HepG2 (cell line): ENCODE results near the gene SUPT4H1. TPM values are rescaled to one million over a fixed set of nuclear protein-coding genes. Genes with fewer than 3 reads are reported as not detected.

ENCODE experiments used
- ATAC-seq: fragments of 200-7000 bp; cut with Tn5 transposase; 3 replicates; pipeline ENCODE4 v1.9.1; 2020; ENCODE audit warnings: mild to moderate bottlenecking, moderate library complexity
- BruUV-seq: library from RNA; stranded (reverse); fragments of 400-500 nt; replicated peaks from 2 replicates; lab custom pipeline; 2021; lab: Mats Ljungman, UMichigan
- CTCF ChIA-PET: fragments of 300-600 bp; formaldehyde crosslinking; extraction: SDS; loops from one replicate; lab custom pipeline; 2021; ENCODE audit warnings: low total read pairs, inconsistent platforms, low intra/inter-chr PET ratio; lab: Yijun Ruan, JAX
- POLR2A ChIA-PET: fragments of 350-600 bp; sonication (Branson Sonifier 250); formaldehyde crosslinking; loops from one replicate; lab custom pipeline; 2020; ENCODE audit warnings: antibody characterized with exemption, inconsistent platforms; lab: Yijun Ruan, JAX
- DNase-seq: peaks from one replicate; pipeline ENCODE4 v3.0.0-alpha.2; 2015; ENCODE audit warnings: low spot score
- FAIRE-seq: peaks from 3 replicates; lab custom pipeline; 2011; peaks lifted over from hg19 to GRCh38; lab: Jason Lieb, UNC
- H2AFZ ChIP-seq: one replicate; pipeline ENCODE4 v1.6.1; 2011; ENCODE audit warnings: low read length, inconsistent platforms
- H3K27ac ChIP-seq: fragments of 300-600 bp; 3 replicates; pipeline ENCODE4 v1.8.0; 2011; ENCODE audit warnings: mixed run types, mild to moderate bottlenecking, mixed read lengths, low read length, inconsistent platforms; ENCODE audit not compliant: insufficient read depth; ENCODE audit errors: extremely low read length
- H3K27me3 ChIP-seq, 2 experiments: fragments of 200-600 bp in 1 of 2; 2 replicates in 1 of 2; 3 replicates in 1 of 2; pipeline versions ENCODE4 v1.6.0 to v1.8.0; 2011; ENCODE audit warnings: low read length in 2 of 2, mild to moderate bottlenecking in 2 of 2, moderate library complexity in 2 of 2, inconsistent platforms in 1 of 2; ENCODE audit not compliant: insufficient read depth in 2 of 2, control insufficient read depth in 1 of 2
- H3K36me3 ChIP-seq, 2 experiments: fragments of 200-600 bp in 1 of 2; replicated peaks in 1 of 2; 2 replicates in 1 of 2; 3 replicates in 1 of 2; pipeline versions ENCODE4 v1.5.1 to v1.8.0; 2011; ENCODE audit warnings: low read length in 2 of 2, inconsistent platforms in 1 of 2; ENCODE audit not compliant: insufficient read depth in 2 of 2, control insufficient read depth in 1 of 2
- H3K4me1 ChIP-seq: 2 replicates; pipeline ENCODE4 v1.5.1; 2012; ENCODE audit warnings: low read length, inconsistent platforms; ENCODE audit not compliant: insufficient read depth
- H3K4me2 ChIP-seq: 2 replicates; pipeline ENCODE4 v1.6.0; 2011; ENCODE audit warnings: low read depth, low read length, inconsistent platforms
- H3K4me3 ChIP-seq, 3 experiments: fragments of 200-600 bp in 1 of 3; sonication (generic), shearing (Covaris generic) in 1 of 3; replicated peaks in 1 of 3; 2 replicates each; pipeline ENCODE4 v1.5.1; 2011 to 2016; ENCODE audit warnings: low read length in 3 of 3, inconsistent platforms in 2 of 3, low read depth in 2 of 3, mild to moderate bottlenecking in 2 of 3, control low read depth in 1 of 3, mixed read lengths in 1 of 3; ENCODE audit not compliant: insufficient read depth in 1 of 3
- H3K79me2 ChIP-seq: one replicate; pipeline ENCODE4 v1.6.1; 2011; ENCODE audit warnings: low read length, inconsistent platforms; ENCODE audit not compliant: insufficient read depth
- H3K9ac ChIP-seq: 2 replicates; pipeline ENCODE4 v1.6.0; 2011; ENCODE audit warnings: mild to moderate bottlenecking, low read depth, low read length, inconsistent platforms; ENCODE audit not compliant: insufficient read depth
- H3K9me3 ChIP-seq: 2 replicates; pipeline ENCODE4 v1.5.1; 2012; ENCODE audit warnings: mild to moderate bottlenecking, low read length
- H4K20me1 ChIP-seq: 2 replicates; pipeline ENCODE4 v1.6.0; 2011; ENCODE audit warnings: inconsistent platforms, mild to moderate bottlenecking, low read length, moderate library complexity; ENCODE audit not compliant: insufficient read depth
- ATAD3A ChIP-seq: sonication (generic); formaldehyde crosslinking; IDR thresholded peaks from 2 replicates; pipeline ENCODE4 v1.4.0; 2020; ENCODE audit warnings: missing genetic modification reagents
- CHD2 ChIP-seq: IDR thresholded peaks from 2 replicates; pipeline ENCODE4 v1.6.1; 2011; ENCODE audit warnings: low read depth, low read length, improper control_type of control experiment
- HCFC1 ChIP-seq: fragments of 150-350 bp; IDR thresholded peaks from 2 replicates; pipeline ENCODE4 v1.6.1; 2014; ENCODE audit warnings: low read depth, low read length
- HDAC2 ChIP-seq: sonication (generic); formaldehyde crosslinking; IDR thresholded peaks from 2 replicates; pipeline ENCODE4 v1.4.0; 2020; ENCODE audit warnings: missing genetic modification reagents
- HOXA5 ChIP-seq: sonication (generic); formaldehyde crosslinking; IDR thresholded peaks from 2 replicates; pipeline ENCODE4 v1.4.0; 2020; ENCODE audit warnings: missing genetic modification reagents
- MAZ ChIP-seq, 2 experiments: sonication (generic) in 1 of 2; formaldehyde crosslinking in 1 of 2; IDR thresholded peaks; 2 replicates each; pipeline versions ENCODE4 v1.5.0 to v1.6.1; 2012 to 2020; ENCODE audit warnings: low read depth in 2 of 2, mild to moderate bottlenecking in 2 of 2, borderline replicate concordance in 1 of 2, improper control_type of control experiment in 1 of 2, low read length in 1 of 2, missing genetic modification reagents in 1 of 2, moderate library complexity in 1 of 2
- MBNL3 ChIP-seq: fragments of 250-450 bp; sonication (Bioruptor Pico); conservative IDR thresholded peaks from 2 replicates; pipeline ENCODE4 v1.8.0; 2022; ENCODE audit warnings: mild to moderate bottlenecking, inconsistent platforms
- POGZ ChIP-seq: sonication (generic); formaldehyde crosslinking; IDR thresholded peaks from 2 replicates; pipeline ENCODE4 v1.4.0; 2020; ENCODE audit warnings: mild to moderate bottlenecking, missing genetic modification reagents
- REXO4 ChIP-seq: sonication (generic); formaldehyde crosslinking; IDR thresholded peaks from 2 replicates; pipeline ENCODE4 v1.8.0; 2022; ENCODE audit warnings: missing genetic modification reagents, mild to moderate bottlenecking, borderline replicate concordance
- SMYD3 ChIP-seq: sonication (generic); formaldehyde crosslinking; IDR thresholded peaks from 2 replicates; pipeline ENCODE4 v1.8.1; 2023; ENCODE audit warnings: mild to moderate bottlenecking, missing genetic modification reagents
- SRF ChIP-seq: IDR thresholded peaks from 2 replicates; pipeline ENCODE4 v1.6.1; 2011; ENCODE audit warnings: mild to moderate bottlenecking, low read depth, low read length, moderate library complexity
- SUZ12 ChIP-seq: fragments of 150-350 bp; IDR thresholded peaks from 2 replicates; pipeline ENCODE4 v1.6.1; 2014; ENCODE audit warnings: low read depth, low read length
- TBX2 ChIP-seq: sonication (generic); formaldehyde crosslinking; IDR thresholded peaks from 2 replicates; pipeline ENCODE4 v1.5.0; 2020; ENCODE audit warnings: missing genetic modification reagents, mild to moderate bottlenecking, borderline replicate concordance
- TCF7 ChIP-seq: sonication (generic); IDR thresholded peaks from 2 replicates; pipeline ENCODE4 v1.6.1; 2016; ENCODE audit warnings: antibody characterized with exemption, low read depth
- ZNF44 ChIP-seq: sonication (generic); formaldehyde crosslinking; IDR thresholded peaks from 2 replicates; pipeline ENCODE4 v1.5.1; 2020; ENCODE audit warnings: mild to moderate bottlenecking, missing genetic modification reagents
- ZNF570 ChIP-seq: sonication (generic); formaldehyde crosslinking; IDR thresholded peaks from 2 replicates; pipeline ENCODE4 v1.4.0; 2020; ENCODE audit warnings: mild to moderate bottlenecking, missing genetic modification reagents, borderline replicate concordance
- ZNF598 ChIP-seq: sonication (generic); formaldehyde crosslinking; IDR thresholded peaks from 2 replicates; pipeline ENCODE4 v1.5.1; 2020; ENCODE audit warnings: mild to moderate bottlenecking, missing genetic modification reagents, borderline replicate concordance
- ZNF790 ChIP-seq: sonication (generic); formaldehyde crosslinking; IDR thresholded peaks from 2 replicates; pipeline ENCODE4 v1.8.0; 2022; ENCODE audit warnings: missing genetic modification reagents, mild to moderate bottlenecking, borderline replicate concordance
- WGBS: methylation state at CpG from one replicate; pipeline ENCODE4 v1.1.6; 2017; ENCODE audit warnings: low lambda C conversion rate; 5-methylcytosine and 5-hydroxymethylcytosine counted together
- in situ Hi-C: cut with HindIII; loops from 2 replicates; pipeline ENCODE4 v1.10.0; 2017; ENCODE audit warnings: low pct_unique_long_range_greater_than_20kb; ENCODE audit not compliant: extremely low pct_ligation_motif_present
- intact Hi-C: fragments of 100-400 bp; cut with micrococcal nuclease; formaldehyde crosslinking; loops from one replicate; pipeline ENCODE4 v1.10.0; 2022; ENCODE audit not compliant: unreplicated experiment
- polyA plus RNA-seq, 8 experiments: library from polyadenylated mRNA; depleted of rRNA in 3 of 8; stranded (reverse) in 7 of 8; unstranded in 1 of 8; fragments of >200 nt; fragmentation: Illumina TruSeq in 4 of 8; extraction: Trizol in 4 of 8; gene quantifications; 2 replicates each; pipeline versions ENCODE4 v1.2.1 to v1.2.3, GENCODE V29; 2011 to 2016; ENCODE audit warnings: low read depth in 4 of 8, missing spikeins in 1 of 8, mixed read lengths in 1 of 8; ENCODE audit not compliant: insufficient read depth in 1 of 8
- total RNA-seq, 5 experiments: library from RNA; depleted of rRNA; stranded (reverse); fragments of >200 nt; fragmentation: Illumina TruSeq; extraction: Trizol; gene quantifications; 2 replicates each; pipeline ENCODE4 v1.2.3, GENCODE V29; 2016; ENCODE audit warnings: low read depth in 1 of 5
- TF ChIP-seq, protein P1 (sequence below): sonication (generic); formaldehyde crosslinking; IDR thresholded peaks from 2 replicates; pipeline ENCODE4 v1.8.0; 2022; ENCODE audit warnings: low read depth, missing genetic modification reagents
- TF ChIP-seq, protein P2 (sequence below): sonication (generic); formaldehyde crosslinking; IDR thresholded peaks from 2 replicates; pipeline ENCODE4 v1.4.0; 2020; ENCODE audit warnings: missing genetic modification reagents
- TF ChIP-seq, protein P3 (sequence below): sonication (generic); formaldehyde crosslinking; IDR thresholded peaks from 2 replicates; pipeline ENCODE4 v1.8.1; 2023; ENCODE audit warnings: mild to moderate bottlenecking, missing genetic modification reagents

SUPT4H1 gene
- total and polyA plus RNA-seq, 2 of the 13 experiments (the other 11 are each of a cell fraction or from before 2014, with no cell fraction given): 155 to 244 TPM

DNA sequence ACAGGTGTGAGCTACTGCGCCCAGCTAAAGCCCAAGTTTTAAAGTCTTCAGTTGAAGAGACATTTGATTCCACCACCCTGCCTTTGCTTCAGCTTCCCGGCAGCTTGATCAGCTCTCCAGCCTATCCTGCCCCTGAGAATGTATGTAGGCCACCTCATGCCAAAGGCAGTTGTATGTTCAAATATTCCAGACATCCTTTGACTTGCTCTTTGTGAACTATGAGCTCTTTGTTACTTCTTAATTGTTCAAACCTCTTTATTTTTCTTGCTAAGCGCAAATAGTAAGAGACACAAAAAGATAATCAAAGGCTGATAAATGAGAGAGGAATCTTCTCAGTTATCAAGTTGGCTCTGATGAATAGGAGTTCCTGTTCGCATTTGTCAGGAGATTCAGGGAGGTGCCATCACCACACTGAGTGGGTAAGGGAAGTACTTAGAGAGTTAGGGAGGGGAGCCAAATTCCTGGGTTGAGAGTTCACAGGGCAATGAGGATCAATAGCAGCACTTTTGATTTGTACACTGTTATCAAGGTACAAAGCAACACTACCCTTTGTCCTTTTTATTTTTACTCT lies 32.0 kb upstream of the SUPT4H1 start (continued):
- TF ChIP-seq TBX2 (CRISPR knock-in tag) (peak; percentile 37), TCF7 (peak; percentile 71), MAZ (IDR thresholded peaks at IDR 0.05; ENCODE audit: borderline replicate concordance, low read depth, low read length) (no peak), MAZ (CRISPR knock-in tag; IDR thresholded peaks at IDR 0.05; ENCODE audit: low read depth) (no peak), SUZ12 (no peak)

DNA sequence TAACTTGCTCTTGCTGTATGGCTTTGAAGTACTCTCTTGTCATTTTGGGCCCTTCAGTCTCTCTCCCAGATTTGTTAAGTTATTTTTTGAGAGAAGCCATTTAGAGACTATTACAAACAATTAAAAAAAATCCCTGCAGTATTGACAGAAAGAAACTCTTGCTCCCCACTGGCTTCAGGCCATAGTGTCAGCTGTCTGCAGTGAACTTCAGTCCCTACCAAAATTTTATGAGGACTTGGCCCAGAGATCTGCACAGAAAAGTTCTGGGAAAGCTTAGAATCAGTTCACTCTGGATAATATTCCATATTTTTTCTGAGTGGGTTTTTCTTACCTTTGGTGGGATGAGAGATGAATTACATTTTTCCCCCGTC lies 30.9 kb upstream of the SUPT4H1 start:
- H3K9me3 ChIP-seq: no peaks in the 10 kb centered on the region
- peak overlapping the region; percentile 93 for H3K27ac ChIP-seq
- H4K20me1 ChIP-seq: no peaks in the 10 kb centered on the region
- no peaks in the 10 kb centered on the region for H3K27me3 ChIP-seq
- H3K79me2 ChIP-seq: peaks cover 97% of the 10 kb centered on the region
- H3K36me3 ChIP-seq: peaks cover 10 to 18% of the 10 kb centered on the region in 2 experiments
- intact Hi-C loops: no loop called here
- 86% methylated on average over 1 of the region's 1 CpG for WGBS
- H3K4me2 ChIP-seq: peak overlapping the region; percentile 77
- no peak for DNase-seq
- BruUV-seq: no TSS peak
- no peak for FAIRE-seq
- no peak overlapping the region; a peak in 1 of 6 replicates for H3K4me3 ChIP-seq
- ATAC-seq: no peak
- ChIA-PET POLR2A (interaction anchor here (1.1 to 9.7 kb wide), 9 partner anchors 7 to 40 kb away, joined by 3 to 458 read pairs (median 55); partner anchors contain the start of genes RNF43 and SUPT4H1), CTCF (no interaction called here)
- H3K4me1 ChIP-seq: peaks cover 100% of the 10 kb centered on the region
- in situ Hi-C loops: no loop called here
- peak overlapping the region; percentile 72 for H3K9ac ChIP-seq
- no peak overlapping the region for H2AFZ ChIP-seq
- TF ChIP-seq ZNF790 (CRISPR knock-in tag) (no peak), HCFC1 (no peak), ZNF44 (CRISPR knock-in tag) (no peak), SMYD3 (CRISPR knock-in tag) (no peak), HOXA5 (no peak), SRF (no peak), CHD2 (no peak), REXO4 (no peak), ATAD3A (CRISPR knock-in tag) (no peak), HDAC2 (CRISPR knock-in tag) (no peak), ZNF570 (CRISPR knock-in tag) (no peak), MBNL3 (CRISPR knock-in tag) (no peak), ZNF598 (no peak), POGZ (CRISPR knock-in tag) (0 out of 2 replicates have a peak, but pooled peaks have one; percentile 3)
- TF ChIP-seq, protein P1, sequence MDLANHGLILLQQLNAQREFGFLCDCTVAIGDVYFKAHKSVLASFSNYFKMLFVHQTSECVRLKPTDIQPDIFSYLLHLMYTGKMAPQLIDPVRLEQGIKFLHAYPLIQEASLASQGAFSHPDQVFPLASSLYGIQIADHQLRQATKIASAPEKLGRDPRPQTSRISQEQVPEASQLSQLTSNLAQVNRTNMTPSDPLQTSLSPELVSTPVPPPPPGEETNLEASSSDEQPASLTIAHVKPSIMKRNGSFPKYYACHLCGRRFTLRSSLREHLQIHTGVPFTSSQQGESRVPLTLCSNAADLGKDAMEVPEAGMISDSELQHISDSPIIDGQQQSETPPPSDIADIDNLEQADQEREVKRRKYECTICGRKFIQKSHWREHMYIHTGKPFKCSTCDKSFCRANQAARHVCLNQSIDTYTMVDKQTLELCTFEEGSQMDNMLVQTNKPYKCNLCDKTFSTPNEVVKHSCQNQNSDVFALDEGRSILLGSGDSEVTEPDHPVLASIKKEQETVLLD: 0 out of 2 replicates have a peak, but pooled peaks have one; percentile 23
- TF ChIP-seq, protein P2, sequence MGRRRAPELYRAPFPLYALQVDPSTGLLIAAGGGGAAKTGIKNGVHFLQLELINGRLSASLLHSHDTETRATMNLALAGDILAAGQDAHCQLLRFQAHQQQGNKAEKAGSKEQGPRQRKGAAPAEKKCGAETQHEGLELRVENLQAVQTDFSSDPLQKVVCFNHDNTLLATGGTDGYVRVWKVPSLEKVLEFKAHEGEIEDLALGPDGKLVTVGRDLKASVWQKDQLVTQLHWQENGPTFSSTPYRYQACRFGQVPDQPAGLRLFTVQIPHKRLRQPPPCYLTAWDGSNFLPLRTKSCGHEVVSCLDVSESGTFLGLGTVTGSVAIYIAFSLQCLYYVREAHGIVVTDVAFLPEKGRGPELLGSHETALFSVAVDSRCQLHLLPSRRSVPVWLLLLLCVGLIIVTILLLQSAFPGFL: no peak
- TF ChIP-seq, protein P3, sequence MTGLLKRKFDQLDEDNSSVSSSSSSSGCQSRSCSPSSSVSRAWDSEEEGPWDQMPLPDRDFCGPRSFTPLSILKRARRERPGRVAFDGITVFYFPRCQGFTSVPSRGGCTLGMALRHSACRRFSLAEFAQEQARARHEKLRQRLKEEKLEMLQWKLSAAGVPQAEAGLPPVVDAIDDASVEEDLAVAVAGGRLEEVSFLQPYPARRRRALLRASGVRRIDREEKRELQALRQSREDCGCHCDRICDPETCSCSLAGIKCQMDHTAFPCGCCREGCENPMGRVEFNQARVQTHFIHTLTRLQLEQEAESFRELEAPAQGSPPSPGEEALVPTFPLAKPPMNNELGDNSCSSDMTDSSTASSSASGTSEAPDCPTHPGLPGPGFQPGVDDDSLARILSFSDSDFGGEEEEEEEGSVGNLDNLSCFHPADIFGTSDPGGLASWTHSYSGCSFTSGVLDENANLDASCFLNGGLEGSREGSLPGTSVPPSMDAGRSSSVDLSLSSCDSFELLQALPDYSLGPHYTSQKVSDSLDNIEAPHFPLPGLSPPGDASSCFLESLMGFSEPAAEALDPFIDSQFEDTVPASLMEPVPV (CRISPR knock-in tag): no peak
